ENCODE measurements around the gene SLC25A26. TPM values are rescaled to one million over a fixed set of nuclear protein-coding genes. Genes with fewer than 3 reads are reported as not detected.

Gene SLC25A26
- total RNA-seq, 3 donors from 2014 or later: 25.6 to 31.4 (median 30.9) TPM

DNA sequence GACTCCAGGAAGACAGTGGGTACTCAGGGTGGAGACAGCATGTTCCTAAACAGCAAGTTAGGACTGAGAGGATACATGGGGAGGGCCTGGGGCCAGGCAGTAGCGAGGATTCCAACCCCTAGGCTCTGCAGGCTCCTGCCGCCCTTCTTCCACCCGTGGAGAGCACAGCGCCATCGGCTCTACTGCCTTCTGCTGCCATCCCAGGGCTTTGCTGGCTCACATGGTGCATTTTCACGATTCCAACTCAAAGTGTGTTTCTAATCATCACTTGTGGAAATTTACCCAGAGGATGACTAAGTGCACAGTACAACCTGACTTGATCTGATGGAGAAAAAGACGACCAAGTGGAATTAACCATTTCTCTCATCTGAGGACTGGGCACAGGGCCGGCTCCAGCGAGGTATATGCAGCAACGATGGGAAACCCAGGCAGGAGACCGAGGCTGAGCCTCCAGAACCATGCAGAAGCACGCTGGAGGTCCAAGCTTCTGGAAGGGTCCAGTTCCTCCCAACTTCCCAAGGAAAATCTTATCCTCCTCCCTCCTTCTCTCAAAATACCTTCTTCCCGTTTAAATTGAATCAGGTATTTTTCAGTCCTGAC, 175.5 kb downstream of the SLC25A26 start:
- Histone ChIP-seq H3K36me3 (no peaks in the 10 kb centered on the region), H3K27ac (peak overlapping the region in 1 of 2 donors; percentile 2)

DNA sequence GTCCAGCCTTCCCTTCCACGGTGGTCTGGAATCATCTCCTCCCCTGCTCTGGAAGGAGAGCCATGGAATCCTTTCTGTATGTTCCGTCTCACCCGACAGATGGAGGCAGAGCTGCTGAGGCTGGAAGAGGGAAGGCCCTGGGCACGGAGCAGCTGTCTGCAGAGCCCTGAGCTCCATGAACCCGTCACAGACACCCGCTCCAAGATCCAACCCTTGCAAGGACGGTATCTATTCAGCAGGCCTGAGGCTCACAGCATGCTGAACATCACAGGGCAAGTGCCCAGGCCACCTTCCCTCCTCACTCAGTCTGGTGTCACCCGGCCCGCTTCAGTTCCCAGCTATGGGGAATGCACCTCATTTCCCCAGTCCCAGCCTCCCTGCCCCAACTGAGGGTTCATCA, 176.1 kb downstream of the SLC25A26 start:
- Histone ChIP-seq H3K4me3 (no peak overlapping the region), H3K9me3 (no peaks in the 10 kb centered on the region), H3K4me1 (no peaks in the 10 kb centered on the region), H3K36me3 (no peaks in the 10 kb centered on the region), H3K27ac (no peak overlapping the region), H3K27me3 (no peaks in the 10 kb centered on the region)
- no peak for DNase-seq (ENCODE audit: low spot score in 2 of 2)
- TF ChIP-seq, protein P1, sequence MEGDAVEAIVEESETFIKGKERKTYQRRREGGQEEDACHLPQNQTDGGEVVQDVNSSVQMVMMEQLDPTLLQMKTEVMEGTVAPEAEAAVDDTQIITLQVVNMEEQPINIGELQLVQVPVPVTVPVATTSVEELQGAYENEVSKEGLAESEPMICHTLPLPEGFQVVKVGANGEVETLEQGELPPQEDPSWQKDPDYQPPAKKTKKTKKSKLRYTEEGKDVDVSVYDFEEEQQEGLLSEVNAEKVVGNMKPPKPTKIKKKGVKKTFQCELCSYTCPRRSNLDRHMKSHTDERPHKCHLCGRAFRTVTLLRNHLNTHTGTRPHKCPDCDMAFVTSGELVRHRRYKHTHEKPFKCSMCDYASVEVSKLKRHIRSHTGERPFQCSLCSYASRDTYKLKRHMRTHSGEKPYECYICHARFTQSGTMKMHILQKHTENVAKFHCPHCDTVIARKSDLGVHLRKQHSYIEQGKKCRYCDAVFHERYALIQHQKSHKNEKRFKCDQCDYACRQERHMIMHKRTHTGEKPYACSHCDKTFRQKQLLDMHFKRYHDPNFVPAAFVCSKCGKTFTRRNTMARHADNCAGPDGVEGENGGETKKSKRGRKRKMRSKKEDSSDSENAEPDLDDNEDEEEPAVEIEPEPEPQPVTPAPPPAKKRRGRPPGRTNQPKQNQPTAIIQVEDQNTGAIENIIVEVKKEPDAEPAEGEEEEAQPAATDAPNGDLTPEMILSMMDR (IDR thresholded peaks at IDR 0.05): no peak
- no peak for TF ChIP-seq POLR2A (IDR thresholded peaks at IDR 0.05)
- TF ChIP-seq POLR2AphosphoS5 (IDR thresholded peaks at IDR 0.05): no peak
- intact Hi-C loops (cut with DNase I; ENCODE audit: low total_unique reads): no loop called here

More for the DNA sequence above, 175.5 kb downstream of the SLC25A26 start:
- Histone ChIP-seq H3K4me1 (no peaks in the 10 kb centered on the region), H3K4me3 (no peak overlapping the region), H3K27me3 (no peaks in the 10 kb centered on the region), H3K9me3 (no peaks in the 10 kb centered on the region)
- no peak for TF ChIP-seq POLR2AphosphoS5 (IDR thresholded peaks at IDR 0.05)
- intact Hi-C loops (cut with DNase I; ENCODE audit: low total_unique reads): no loop called here
- no peak for DNase-seq (ENCODE audit: low spot score in 2 of 2)

DNA sequence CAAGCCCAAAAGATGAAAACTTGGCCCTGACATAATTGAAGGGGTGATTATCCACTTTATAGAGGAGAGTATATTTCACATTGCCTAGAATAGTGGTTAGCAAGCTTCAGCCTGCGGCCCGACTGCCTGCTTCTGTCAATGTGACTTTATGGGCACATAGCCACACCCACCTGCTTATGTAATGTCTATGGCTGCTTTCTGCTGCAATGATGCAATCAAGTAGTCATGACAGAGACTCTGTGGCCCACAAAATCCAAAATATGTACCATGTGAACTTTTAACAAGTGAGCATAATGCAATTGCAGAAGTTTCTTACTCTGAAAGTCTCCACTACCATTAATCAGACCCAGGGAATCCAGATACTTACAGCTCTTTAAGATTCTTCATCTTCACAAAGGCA, 176.9 kb downstream of the SLC25A26 start:
- Histone ChIP-seq H3K4me1 (no peaks in the 10 kb centered on the region), H3K4me3 (no peak overlapping the region), H3K27ac (peak overlapping the region in 1 of 2 donors; percentile 15), H3K9me3 (no peaks in the 10 kb centered on the region), H3K27me3 (no peaks in the 10 kb centered on the region), H3K36me3 (no peaks in the 10 kb centered on the region)
- intact Hi-C loops (cut with DNase I; ENCODE audit: low total_unique reads): no loop called here
- TF ChIP-seq POLR2A (IDR thresholded peaks at IDR 0.05): no peak
- TF ChIP-seq, protein P1 (IDR thresholded peaks at IDR 0.05): no peak
- no peak for TF ChIP-seq POLR2AphosphoS5 (IDR thresholded peaks at IDR 0.05)
- DNase-seq (ENCODE audit: low spot score in 2 of 2): no peak

- no peaks in the 10 kb centered on the region for H3K27me3 ChIP-seq
- intact Hi-C loops (cut with DNase I; ENCODE audit: low total_unique reads): no loop called here
- H3K9me3 ChIP-seq: no peaks in the 10 kb centered on the region
- H3K4me3 ChIP-seq: no peak overlapping the region
- peak overlapping the region; percentile 22 to 39 for H3K27ac ChIP-seq
- TF ChIP-seq POLR2A (IDR thresholded peaks at IDR 0.05) (no peak), POLR2AphosphoS5 (IDR thresholded peaks at IDR 0.05) (no peak)
- TF ChIP-seq, protein P1 (IDR thresholded peaks at IDR 0.05): no peak
- peaks cover 0 to 6% of the 10 kb centered on the region in 2 donors for H3K4me1 ChIP-seq
- H3K36me3 ChIP-seq: no peaks in the 10 kb centered on the region
- no peak for DNase-seq (ENCODE audit: low spot score in 2 of 2)
Observed at GRCh38 chr3:66398228-66399025, 177.6 kb downstream of the SLC25A26 start.

DNA sequence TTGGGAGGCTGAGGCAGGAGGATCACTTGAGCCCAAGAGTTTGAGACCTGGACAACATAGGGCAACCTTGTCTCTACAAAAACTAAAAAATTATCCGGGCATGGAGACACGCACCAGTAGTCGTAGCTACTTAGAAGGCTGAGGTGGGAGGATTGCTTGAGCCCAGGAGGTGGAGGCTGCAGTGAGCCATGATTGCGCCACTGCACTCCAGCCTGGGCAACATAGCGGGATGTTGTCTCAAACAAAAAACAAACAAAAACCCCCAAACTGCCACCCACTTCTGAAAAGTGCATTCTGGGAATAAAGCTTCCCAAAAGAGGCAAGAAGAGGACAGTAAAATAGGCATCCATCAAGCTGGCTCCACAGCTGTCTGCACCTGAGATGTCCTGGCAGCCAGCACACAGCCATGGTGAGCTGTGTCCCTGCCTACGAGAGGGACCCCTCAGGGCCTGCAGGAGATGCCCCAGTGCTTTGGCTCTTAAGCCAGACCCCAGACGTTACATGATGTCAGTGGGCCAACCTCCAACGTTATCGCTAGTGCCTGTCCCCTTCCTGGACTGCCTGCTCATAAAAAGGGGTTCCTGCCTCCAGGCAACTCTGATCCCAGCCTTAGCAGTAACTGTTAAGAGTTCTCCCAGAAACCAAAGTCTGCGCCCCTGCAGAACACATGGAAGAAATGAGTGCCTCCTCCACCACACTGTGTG, 178.9 kb downstream of the SLC25A26 start:
- Histone ChIP-seq H3K9me3 (no peaks in the 10 kb centered on the region), H3K4me1 (peaks cover 0 to 8% of the 10 kb centered on the region in 2 donors), H3K4me3 (no peak overlapping the region), H3K27ac (peak overlapping the region in 1 of 2 donors; percentile 50), H3K36me3 (no peaks in the 10 kb centered on the region), H3K27me3 (no peaks in the 10 kb centered on the region)
- TF ChIP-seq POLR2AphosphoS5 (IDR thresholded peaks at IDR 0.05) (no peak), POLR2A (IDR thresholded peaks at IDR 0.05) (no peak)
- TF ChIP-seq, protein P1 (IDR thresholded peaks at IDR 0.05): no peak
- no peak for DNase-seq (ENCODE audit: low spot score in 2 of 2)
- intact Hi-C loops (cut with DNase I; ENCODE audit: low total_unique reads): loop anchor here (10.0 kb wide), 1 partner anchor 395 kb away; no protein-coding TSS in a partner anchor
